NT2/D1 (cell line): ENCODE results near the gene DRD4.
A peak's percentile ranks its signal among the peaks of the same experiment; 100 is the strongest.

ENCODE experiments used
- DNase-seq: peaks from one replicate; pipeline ENCODE4 v3.0.0-alpha.2; 2011; ENCODE audit warnings: low read depth, low spot score
- H3K27me3 ChIP-seq: 2 replicates; pipeline ENCODE4 v1.6.0; 2011; ENCODE audit warnings: mild to moderate bottlenecking; ENCODE audit not compliant: insufficient read length, insufficient read depth
- H3K36me3 ChIP-seq: 2 replicates; pipeline ENCODE4 v1.6.1; 2011; ENCODE audit warnings: mild to moderate bottlenecking, low read length, mixed read lengths; ENCODE audit not compliant: insufficient read depth, insufficient read length
- H3K4me1 ChIP-seq: 2 replicates; pipeline ENCODE4 v1.5.1; 2011; ENCODE audit not compliant: insufficient read depth, insufficient read length
- H3K4me3 ChIP-seq: 2 replicates; pipeline ENCODE4 v1.5.1; 2011; ENCODE audit warnings: low read depth; ENCODE audit not compliant: insufficient read length
- H3K9ac ChIP-seq: 2 replicates; pipeline ENCODE4 v1.6.0; 2011; ENCODE audit warnings: low read depth; ENCODE audit not compliant: insufficient read length
- H3K9me3 ChIP-seq: 2 replicates; pipeline ENCODE4 v1.5.1; 2011; ENCODE audit warnings: mild to moderate bottlenecking, low read length; ENCODE audit not compliant: insufficient read depth
- SUZ12 ChIP-seq: IDR thresholded peaks from 2 replicates; pipeline ENCODE4 v1.6.1; 2011; ENCODE audit not compliant: insufficient read length, insufficient read depth; ENCODE audit errors: extremely low read depth
- YY1 ChIP-seq: IDR thresholded peaks from 2 replicates; pipeline ENCODE4 v1.6.1; 2011; ENCODE audit not compliant: insufficient read length, insufficient read depth
- ZNF274 ChIP-seq: IDR thresholded peaks from 2 replicates; pipeline ENCODE4 v1.6.1; 2011; ENCODE audit warnings: mild to moderate bottlenecking, low read depth, low read length

The DRD4 gene

DNA sequence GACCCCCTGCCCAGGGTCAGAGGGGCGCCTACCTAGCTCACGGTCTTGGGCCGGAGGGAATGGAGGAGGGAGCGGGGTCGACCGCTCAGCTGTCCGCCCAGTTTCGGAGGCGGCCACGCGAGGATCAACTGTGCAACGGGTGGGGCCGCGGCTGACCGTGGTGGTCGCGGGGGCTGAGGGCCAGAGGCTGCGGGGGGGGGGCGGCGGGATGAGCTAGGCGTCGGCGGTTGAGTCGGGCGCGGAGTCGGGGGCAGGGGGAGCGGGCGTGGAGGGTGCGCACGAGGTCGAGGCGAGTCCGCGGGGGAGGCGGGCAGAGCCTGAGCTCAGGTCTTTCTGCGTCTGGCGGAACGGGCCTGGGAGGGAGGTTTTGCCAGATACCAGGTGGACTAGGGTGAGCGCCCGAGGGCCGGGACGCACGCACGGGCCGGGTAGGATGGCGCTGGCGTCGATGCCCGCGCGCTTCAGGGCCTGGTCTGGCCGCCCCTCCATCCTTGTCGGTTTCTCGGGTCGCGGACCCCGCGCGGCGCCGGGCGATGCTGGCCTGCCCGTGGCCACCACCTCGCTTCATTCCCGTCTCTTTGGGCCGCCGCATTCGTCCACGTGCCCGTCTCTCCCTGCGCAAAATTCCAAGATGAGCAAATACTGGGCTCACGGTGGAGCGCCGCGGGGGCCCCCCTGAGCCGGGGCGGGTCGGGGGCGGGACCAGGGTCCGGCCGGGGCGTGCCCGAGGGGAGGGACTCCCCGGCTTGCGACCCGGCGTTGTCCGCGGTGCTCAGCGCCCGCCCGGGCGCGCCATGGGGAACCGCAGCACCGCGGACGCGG is at the start of gene DRD4:
Gene DRD4, plus strand, starts transcription at position 759 of the 822 bp plus-strand sequence. Its CDS starts 36 bp downstream, at position 795.
- TF ChIP-seq SUZ12 (no peak), YY1 (no peak), ZNF274 (no peak)
- no peaks in the 10 kb centered on the region for H3K9me3 ChIP-seq
- peak within 1 kb of the TSS; percentile 32 for H3K9ac ChIP-seq
- no peak within 1 kb of the TSS for H3K4me3 ChIP-seq
- H3K36me3 ChIP-seq, result peaks cover 37% of the 10 kb centered on the region
- DNase-seq, result no peak
- no peaks in the 10 kb centered on the region for H3K27me3 ChIP-seq
- H3K4me1 ChIP-seq, result peaks cover 33% of the 10 kb centered on the region

DNA sequence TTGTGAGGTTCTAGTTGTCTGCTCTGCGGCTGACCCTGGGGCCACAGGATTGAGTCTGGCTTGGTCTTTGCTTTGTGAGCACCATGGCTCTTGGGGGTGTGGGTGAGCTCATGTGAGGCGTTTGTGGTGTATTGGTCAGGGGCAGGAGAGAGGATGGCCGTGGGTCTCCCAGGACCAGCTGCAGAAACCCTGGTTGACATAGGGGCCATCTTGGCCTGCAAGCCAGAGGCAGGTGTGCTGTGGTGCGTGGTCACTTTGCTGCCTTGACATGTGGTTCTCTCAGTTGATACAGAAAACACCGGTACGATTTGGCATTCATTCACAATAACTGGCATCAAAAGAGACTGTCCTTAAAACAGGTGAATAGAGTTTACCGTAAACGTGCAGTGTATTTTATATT is 49.5 kb upstream of the DRD4 start:
- Histone ChIP-seq H3K36me3 (peaks cover 80% of the 10 kb centered on the region), H3K27me3 (no peaks in the 10 kb centered on the region), H3K4me3 (no peak overlapping the region), H3K9me3 (no peaks in the 10 kb centered on the region), H3K9ac (no peak overlapping the region), H3K4me1 (peaks cover 5% of the 10 kb centered on the region)
- no peak for TF ChIP-seq YY1
- no peak for TF ChIP-seq ZNF274
- no peak for DNase-seq

DNA sequence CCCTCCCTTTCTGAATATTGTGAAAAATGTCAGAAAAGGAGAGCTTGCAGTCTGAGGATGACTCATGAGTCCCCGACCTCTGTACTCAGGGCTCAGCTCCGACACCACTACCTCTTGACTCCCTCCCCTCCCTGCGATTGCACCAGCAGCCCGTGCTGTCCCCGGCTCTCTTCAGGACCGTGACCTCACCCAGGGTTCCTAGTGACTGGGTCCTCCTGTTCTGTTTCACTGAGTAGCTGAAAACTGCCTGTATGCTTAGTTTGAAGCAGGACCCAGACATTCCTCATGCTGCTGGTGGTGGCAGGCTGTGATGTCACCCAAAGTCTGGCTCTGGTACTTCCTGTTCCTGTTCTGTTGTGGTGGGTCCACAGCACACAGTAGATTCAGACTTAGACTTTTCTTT is 49.1 kb upstream of the DRD4 start:
- Histone ChIP-seq H3K4me3 (no peak overlapping the region), H3K9ac (no peak overlapping the region), H3K36me3 (peaks cover 84% of the 10 kb centered on the region), H3K27me3 (no peaks in the 10 kb centered on the region), H3K9me3 (no peaks in the 10 kb centered on the region), H3K4me1 (peaks cover 5% of the 10 kb centered on the region)
- no peak for TF ChIP-seq SUZ12
- TF ChIP-seq ZNF274, result no peak
- TF ChIP-seq YY1, result no peak
- DNase-seq, result no peak

DNA sequence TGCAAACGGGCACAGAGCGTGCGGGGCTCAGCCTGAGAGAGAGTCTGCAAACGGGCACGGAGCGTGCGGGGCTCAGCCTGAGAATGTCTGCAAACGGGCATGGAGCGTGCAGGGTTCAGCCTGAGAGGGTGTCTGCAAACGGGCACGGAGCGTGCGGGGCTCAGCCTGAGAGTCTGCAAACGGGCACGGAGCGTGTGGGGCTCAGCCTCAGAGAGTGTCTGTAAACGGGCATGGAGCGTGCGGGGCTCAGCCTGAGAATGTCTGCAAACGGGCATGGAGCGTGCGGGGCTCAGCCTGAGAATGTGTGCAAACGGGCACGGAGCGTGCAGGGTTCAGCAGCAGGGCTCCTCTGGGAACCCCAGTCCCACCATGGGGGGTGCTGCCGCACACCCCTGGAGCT is 47.3 kb upstream of the DRD4 start:
- Histone ChIP-seq H3K4me3 (no peak overlapping the region), H3K4me1 (peaks cover 9% of the 10 kb centered on the region), H3K27me3 (no peaks in the 10 kb centered on the region), H3K36me3 (peaks cover 87% of the 10 kb centered on the region), H3K9me3 (no peaks in the 10 kb centered on the region), H3K9ac (no peak overlapping the region)
- no peak for TF ChIP-seq SUZ12
- DNase-seq, result no peak

DNA sequence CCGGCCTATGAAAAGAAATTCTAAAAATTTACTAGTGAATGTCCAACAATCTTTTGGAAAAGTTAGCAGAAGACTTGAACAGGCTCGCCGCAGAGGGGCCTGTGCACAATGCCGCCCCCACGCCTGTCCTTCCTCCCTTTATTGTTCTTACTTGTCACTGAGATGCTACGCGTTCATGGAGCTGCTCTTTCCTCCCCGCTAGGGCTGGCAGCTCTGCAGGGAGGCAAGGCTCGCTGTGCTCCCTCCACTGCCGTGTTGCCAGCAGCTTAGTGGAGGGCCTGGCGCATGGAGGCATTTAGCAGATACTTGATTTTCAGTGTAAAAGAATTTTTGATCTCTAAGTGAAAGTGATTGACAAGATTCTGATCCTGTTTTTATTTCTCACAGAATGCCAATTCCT is 46.1 kb upstream of the DRD4 start:
- H3K4me3 ChIP-seq, result no peak overlapping the region
- no peak overlapping the region for H3K9ac ChIP-seq
- no peaks in the 10 kb centered on the region for H3K9me3 ChIP-seq
- DNase-seq, result no peak
- H3K36me3 ChIP-seq, result peaks cover 96% of the 10 kb centered on the region
- peaks cover 9% of the 10 kb centered on the region for H3K4me1 ChIP-seq
- TF ChIP-seq SUZ12, result no peak
- no peak for TF ChIP-seq ZNF274
- TF ChIP-seq YY1, result no peak
- H3K27me3 ChIP-seq, result no peaks in the 10 kb centered on the region

DNA sequence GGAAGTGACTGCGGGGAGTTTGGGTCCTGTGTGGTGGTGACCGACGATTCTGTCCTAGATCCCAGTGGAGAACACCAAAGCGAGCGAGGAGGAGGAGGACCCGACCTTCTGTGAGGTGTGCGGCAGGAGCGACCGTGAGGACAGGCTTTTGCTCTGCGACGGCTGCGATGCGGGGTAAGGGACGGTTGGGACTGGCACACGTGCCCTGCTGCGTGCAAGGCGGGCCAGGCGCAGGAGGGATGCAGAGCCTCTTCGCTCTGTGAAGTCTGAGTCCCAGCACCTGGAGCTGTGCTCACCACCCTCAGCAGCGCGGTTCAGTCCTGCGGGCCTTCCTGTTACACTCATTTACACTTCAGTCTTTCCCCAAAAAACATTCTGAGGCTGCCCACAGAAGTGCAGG is 44.6 kb upstream of the DRD4 start:
- peaks cover 3% of the 10 kb centered on the region for H3K4me1 ChIP-seq
- H3K9ac ChIP-seq, result no peak overlapping the region
- no peak for DNase-seq
- no peak for TF ChIP-seq SUZ12
- no peak for TF ChIP-seq YY1
- no peak for TF ChIP-seq ZNF274
- no peaks in the 10 kb centered on the region for H3K27me3 ChIP-seq
- H3K4me3 ChIP-seq, result no peak overlapping the region
- H3K36me3 ChIP-seq, result peaks cover 95% of the 10 kb centered on the region
- no peaks in the 10 kb centered on the region for H3K9me3 ChIP-seq

DNA sequence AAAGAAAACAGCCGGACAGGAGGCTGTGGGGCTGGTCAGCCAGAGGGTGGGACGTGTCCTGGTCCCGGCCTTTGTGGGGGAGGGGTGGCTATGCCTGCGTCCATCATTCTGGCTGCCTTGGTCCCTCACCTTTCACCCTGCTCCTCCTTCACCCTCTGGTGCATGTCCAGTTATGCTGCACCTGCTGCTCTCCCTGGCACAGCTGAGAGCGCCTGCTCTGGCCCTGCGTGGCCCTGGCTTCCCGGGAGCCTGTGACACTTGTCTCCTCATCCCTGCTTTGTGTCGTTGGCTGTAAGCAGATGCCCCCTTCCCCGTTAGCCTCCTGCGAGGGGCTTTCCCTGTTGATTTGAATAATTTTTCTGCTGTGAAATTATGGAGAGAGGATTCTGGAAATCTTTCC is 44.2 kb upstream of the DRD4 start:
- DNase-seq, result no peak
- Histone ChIP-seq H3K27me3 (no peaks in the 10 kb centered on the region), H3K36me3 (peaks cover 95% of the 10 kb centered on the region), H3K4me3 (no peak overlapping the region), H3K4me1 (peaks cover 6% of the 10 kb centered on the region), H3K9ac (no peak overlapping the region), H3K9me3 (no peaks in the 10 kb centered on the region)
- TF ChIP-seq YY1 (no peak), SUZ12 (no peak), ZNF274 (no peak)
